CD14-positive monocyte (primary cell): ENCODE data around the gene TECPR1. TPM values are rescaled to one million over a fixed set of nuclear protein-coding genes. Genes with fewer than 3 reads are reported as not detected.

Source experiments
- DNase-seq, 3 donors: peaks; one replicate each; pipeline ENCODE4 v3.0.0-alpha.2; 2011 to 2022
- H2AFZ ChIP-seq: 2 replicates; pipeline ENCODE4 v1.6.0; 2012; ENCODE audit warnings: mild to moderate bottlenecking, low read depth, low read length, inconsistent platforms; ENCODE audit not compliant: insufficient read depth, poor library complexity, severe bottlenecking
- H3K27ac ChIP-seq, 2 donors: 1 replicate in 1 of 2; 2 replicates in 1 of 2; pipeline ENCODE4 v1.5.1; 2012 to 2013; ENCODE audit warnings: low read length in 2 of 2, control low read depth in 1 of 2, inconsistent platforms in 1 of 2, low read depth in 1 of 2, mild to moderate bottlenecking in 1 of 2
- H3K27me3 ChIP-seq, 2 donors: one replicate each; pipeline versions ENCODE4 v1.6.0 to v1.6.1; 2011 to 2013; ENCODE audit warnings: low read length in 2 of 2; ENCODE audit not compliant: control insufficient read depth in 2 of 2, insufficient read depth in 2 of 2
- H3K36me3 ChIP-seq, 2 donors: replicated peaks in 1 of 2; 1 replicate in 1 of 2; 2 replicates in 1 of 2; pipeline versions ENCODE4 v1.5.1 to v1.6.1; 2012 to 2013; ENCODE audit warnings: low read length in 2 of 2, control low read depth in 1 of 2, inconsistent platforms in 1 of 2, mild to moderate bottlenecking in 1 of 2; ENCODE audit not compliant: insufficient read depth in 2 of 2, control insufficient read depth in 1 of 2
- H3K4me1 ChIP-seq, 2 donors: 1 replicate in 1 of 2; 2 replicates in 1 of 2; pipeline versions ENCODE4 v1.5.1 to v1.6.1; 2012 to 2013; ENCODE audit warnings: low read length in 2 of 2, control low read depth in 1 of 2, inconsistent platforms in 1 of 2, mild to moderate bottlenecking in 1 of 2, moderate library complexity in 1 of 2; ENCODE audit not compliant: insufficient read depth in 2 of 2, control insufficient read depth in 1 of 2
- H3K4me2 ChIP-seq: replicated peaks from 2 replicates; pipeline ENCODE3; 2012; ENCODE audit warnings: low read length, moderate library complexity, mild to moderate bottlenecking; ENCODE audit not compliant: poor library complexity, severe bottlenecking; ENCODE audit errors: extremely low read depth
- H3K4me3 ChIP-seq, 3 experiments: fragments of 200-600 bp in 1 of 3; sonication (generic) in 1 of 3; replicated peaks in 1 of 3; 1 replicate in 2 of 3; 2 replicates in 1 of 3; pipeline ENCODE4 v1.5.1; 2011 to 2013; ENCODE audit warnings: low read length in 3 of 3, mild to moderate bottlenecking in 3 of 3, control low read depth in 2 of 3, low read depth in 2 of 3, inconsistent platforms in 1 of 3, moderate library complexity in 1 of 3
- H3K79me2 ChIP-seq: 2 replicates; pipeline ENCODE4 v1.6.0; 2012; ENCODE audit warnings: mild to moderate bottlenecking, control low read depth, inconsistent platforms, low read length, moderate library complexity; ENCODE audit not compliant: insufficient read depth
- H3K9ac ChIP-seq: 2 replicates; pipeline ENCODE4 v1.6.0; 2017; ENCODE audit warnings: low read length, mild to moderate bottlenecking; ENCODE audit not compliant: insufficient read depth, poor library complexity, severe bottlenecking
- H3K9me3 ChIP-seq, 2 donors: replicated peaks in 1 of 2; 1 replicate in 1 of 2; 2 replicates in 1 of 2; pipeline versions ENCODE4 v1.5.1 to v1.6.1; 2012 to 2013; ENCODE audit warnings: low read length in 2 of 2, control low read depth in 1 of 2; ENCODE audit not compliant: control insufficient read depth in 1 of 2, insufficient read depth in 1 of 2
- H4K20me1 ChIP-seq: 2 replicates; pipeline ENCODE4 v1.6.0; 2012; ENCODE audit warnings: mild to moderate bottlenecking, low read length, control low read depth, moderate library complexity; ENCODE audit not compliant: insufficient read depth
- H3K27ac Mint-ChIP-seq, 7 donors: one replicate each; pipeline ENCODE4 v1.8.0; 2020; ENCODE audit warnings: mild to moderate bottlenecking in 7 of 7, mixed read lengths in 7 of 7, moderate library complexity in 6 of 7, inconsistent platforms in 2 of 7
- H3K27me3 Mint-ChIP-seq, 3 donors: one replicate each; pipeline ENCODE4 v1.8.0; 2021 to 2022; ENCODE audit warnings: low read depth in 3 of 3, mild to moderate bottlenecking in 3 of 3, mixed read lengths in 3 of 3, moderate library complexity in 3 of 3, inconsistent platforms in 1 of 3
- H3K36me3 Mint-ChIP-seq, 2 donors: one replicate each; pipeline ENCODE4 v1.8.0; 2020; ENCODE audit warnings: mixed read lengths in 2 of 2, inconsistent platforms in 1 of 2, mild to moderate bottlenecking in 1 of 2
- H3K4me1 Mint-ChIP-seq: one replicate; pipeline ENCODE4 v1.8.0; 2020; ENCODE audit warnings: mild to moderate bottlenecking, mixed read lengths
- H3K4me3 Mint-ChIP-seq, 2 donors: one replicate each; pipeline ENCODE4 v1.8.0; 2020; ENCODE audit warnings: mild to moderate bottlenecking in 2 of 2, mixed read lengths in 2 of 2, moderate library complexity in 1 of 2
- H3K9me3 Mint-ChIP-seq, 7 donors: one replicate each; pipeline ENCODE4 v1.8.0; 2020 to 2022; ENCODE audit warnings: mixed read lengths in 7 of 7, mild to moderate bottlenecking in 6 of 7, moderate library complexity in 6 of 7, inconsistent platforms in 2 of 7
- CTCF ChIP-seq: fragments of 200-600 bp; IDR thresholded peaks from one replicate; pipeline ENCODE4 v1.8.0; 2022; ENCODE audit warnings: antibody characterized with exemption, mild to moderate bottlenecking
- WGBS: methylation state at CpG from one replicate; pipeline ENCODE4 v1.1.5; 2013; ENCODE audit warnings: missing lambda C conversion rate; ENCODE audit not compliant: insufficient coverage; 5-methylcytosine and 5-hydroxymethylcytosine counted together
- intact Hi-C, 2 donors: fragments of 100-400 bp; cut with micrococcal nuclease; formaldehyde crosslinking; loops; one replicate each; pipeline versions ENCODE4 v1.15.0 to v1.15.1; 2023
- polyA plus RNA-seq, 3 donors: library from polyadenylated mRNA; depleted of rRNA in 1 of 3; unstranded in 2 of 3; stranded (reverse) in 1 of 3; fragments of 300-500 nt in 2 of 3; fragments of >200 nt in 1 of 3; fragmentation: Illumina TruSeq in 2 of 3; gene quantifications; 1 replicate in 2 of 3; 2 replicates in 1 of 3; pipeline ENCODE4 v1.2.3, GENCODE V29; 2012 to 2021

Gene TECPR1
- polyA plus RNA-seq, 3 donors = 5.7 to 20.0 (median 10.2) TPM

DNA sequence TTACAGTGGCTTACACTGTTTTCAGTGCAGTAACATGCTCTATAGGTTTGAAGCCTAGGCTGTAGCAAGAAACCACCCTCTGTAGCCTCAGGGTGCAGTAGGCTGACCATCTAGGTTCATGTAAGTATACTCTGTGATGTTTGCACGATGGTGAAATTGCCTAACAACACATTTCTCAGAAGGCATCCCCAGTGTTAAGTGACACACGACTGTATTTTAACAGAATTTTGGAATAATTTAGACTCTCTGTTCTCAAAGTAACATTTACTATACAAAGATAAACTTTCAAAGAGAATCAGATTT is 85.4 kb downstream of the TECPR1 start:
- no peak overlapping the region for H3K9ac ChIP-seq
- no peaks in the 10 kb centered on the region for H3K9me3 ChIP-seq
- peaks cover 32 to 41% of the 10 kb centered on the region in 2 donors for H3K36me3 Mint-ChIP-seq
- peaks cover 97% of the 10 kb centered on the region for H4K20me1 ChIP-seq
- DNase-seq = no peak
- TF ChIP-seq CTCF = no peak
- H3K36me3 ChIP-seq = peaks cover 0 to 11% of the 10 kb centered on the region in 2 donors
- H3K4me2 ChIP-seq = no peak overlapping the region
- H3K79me2 ChIP-seq = no peaks in the 10 kb centered on the region
- intact Hi-C loops = loop anchor here (2.0 to 5.0 kb wide), 2 partner anchors 59 to 60 kb away; partner anchors contain the start of gene LMTK2 (in 2 of the 2)
- peaks cover 0 to 3% (median 0%) of the 10 kb centered on the region in 7 donors for H3K9me3 Mint-ChIP-seq
- no peak overlapping the region for H3K4me3 ChIP-seq
- H3K27ac ChIP-seq = no peak overlapping the region
- H3K4me1 Mint-ChIP-seq = peaks cover 30% of the 10 kb centered on the region
- no peak overlapping the region for H2AFZ ChIP-seq
- H3K4me3 Mint-ChIP-seq = no peak overlapping the region
- H3K4me1 ChIP-seq = peaks cover 14 to 15% of the 10 kb centered on the region in 2 donors
- no CpG with 5 or more reads among the region's 2 CpGs for WGBS
- H3K27me3 Mint-ChIP-seq = peaks cover 26 to 39% (median 32%) of the 10 kb centered on the region in 3 donors
- H3K27ac Mint-ChIP-seq = no peak overlapping the region
- peaks cover 5 to 35% of the 10 kb centered on the region in 2 donors for H3K27me3 ChIP-seq

DNA sequence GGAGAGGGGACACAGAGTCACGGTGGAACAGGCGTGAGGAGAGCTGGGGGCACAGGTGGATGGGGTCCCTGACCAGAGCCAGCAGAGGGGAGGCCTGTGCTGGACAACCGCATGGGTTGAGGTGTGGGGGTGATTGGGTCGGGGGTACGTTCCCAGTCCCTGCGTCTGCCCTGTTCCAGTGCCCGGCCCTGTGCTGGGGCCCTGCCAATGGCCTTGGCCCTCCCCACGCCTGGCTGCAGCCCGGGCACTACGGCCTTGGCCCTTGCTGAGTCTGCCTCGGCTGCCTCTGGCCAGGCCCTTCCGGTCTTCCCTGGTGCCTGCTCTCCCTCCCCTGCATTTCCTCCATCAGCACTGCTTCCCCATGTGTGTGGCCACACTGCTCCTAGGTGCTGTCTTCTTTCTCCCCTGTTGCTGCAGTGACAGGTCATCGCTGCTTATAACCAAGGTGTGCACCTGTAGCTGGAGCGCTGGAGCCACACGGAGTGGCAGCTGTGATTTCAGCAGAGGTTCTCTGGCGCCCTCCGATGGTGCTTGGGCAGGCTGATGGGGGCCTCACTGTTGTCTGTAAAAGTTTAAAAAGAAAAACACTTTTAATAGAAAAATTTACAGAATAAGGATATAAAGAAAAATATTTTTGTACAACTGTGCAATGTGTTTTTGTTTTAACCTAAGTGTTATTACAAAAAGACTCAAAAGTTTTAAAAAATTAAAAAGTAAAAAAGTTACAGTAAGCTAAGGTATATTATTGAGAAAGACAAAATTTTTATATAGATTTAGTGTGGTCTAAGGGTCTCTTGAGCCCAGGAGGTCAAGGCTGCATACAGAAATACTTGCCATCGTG is 86.0 kb downstream of the TECPR1 start:
- peaks cover 5 to 40% of the 10 kb centered on the region in 2 donors for H3K27me3 ChIP-seq
- no peak overlapping the region for H3K4me2 ChIP-seq
- Mint-ChIP-seq H3K27ac (no peak overlapping the region), H3K36me3 (peaks cover 31 to 41% of the 10 kb centered on the region in 2 donors), H3K4me3 (peak overlapping the region in 1 of 2 donors; percentile 80), H3K27me3 (peaks cover 32 to 43% (median 37%) of the 10 kb centered on the region in 3 donors), H3K9me3 (peaks cover 0 to 3% (median 0%) of the 10 kb centered on the region in 7 donors), H3K4me1 (peaks cover 30% of the 10 kb centered on the region)
- H4K20me1 ChIP-seq = peaks cover 97% of the 10 kb centered on the region
- peaks cover 0 to 5% of the 10 kb centered on the region in 2 donors for H3K36me3 ChIP-seq
- no peak overlapping the region for H3K27ac ChIP-seq
- H3K4me3 ChIP-seq = no peak overlapping the region
- intact Hi-C loops = loop anchor here (2.0 to 5.0 kb wide), 2 partner anchors 59 kb away; partner anchors contain the start of gene LMTK2 (in 2 of the 2)
- WGBS = 82% methylated on average over 10 of the region's 18 CpGs
- H3K9me3 ChIP-seq = no peaks in the 10 kb centered on the region
- peak; percentile 91 for TF ChIP-seq CTCF
- peak; percentile 32 to 49 (median 43) for DNase-seq
- H2AFZ ChIP-seq = no peak overlapping the region
- H3K4me1 ChIP-seq = peaks cover 14 to 15% of the 10 kb centered on the region in 2 donors
- H3K9ac ChIP-seq = no peak overlapping the region
- no peaks in the 10 kb centered on the region for H3K79me2 ChIP-seq

Other genes with a start within 250 kb of the TECPR1 start
- gene LMTK2, start 145.4 kb downstream of the TECPR1 start, polyA plus RNA-seq = 1 to 10 TPM; 1.7 to 9.2 (median 1.8) TPM
- gene BHLHA15, start 40.8 kb downstream of the TECPR1 start, polyA plus RNA-seq = not detected
- 100 to 1,000 TPM; 120 to 273 (median 149) TPM for gene BRI3, start 29.5 kb upstream of the TECPR1 start, polyA plus RNA-seq
- under 1 TPM in 2 of 3 donors, not detected in 1; 0.17 to 0.52 TPM for gene BAIAP2L1, start 148.9 kb upstream of the TECPR1 start, polyA plus RNA-seq